HEK293 (cell line): ENCODE measurements around the gene TGFB3.

Experiments
- CTCF ChIA-PET: fragments of 350-600 bp; formaldehyde crosslinking; extraction: SDS; loops from one replicate; lab custom pipeline; 2021; ENCODE audit warnings: antibody characterized with exemption; lab: Yijun Ruan, JAX
- POLR2A ChIA-PET: fragments of 300-600 bp; formaldehyde crosslinking; extraction: SDS; loops from one replicate; lab custom pipeline; 2020; ENCODE audit warnings: antibody characterized with exemption, inconsistent platforms; lab: Yijun Ruan, JAX
- H3K27ac ChIP-seq: fragments of 200-500 bp; sonication (Bioruptor generic); 2 replicates; pipeline ENCODE4 v1.5.1; 2014; ENCODE audit warnings: low read depth, low read length, control low read depth, inconsistent platforms; ENCODE audit errors: extremely low read depth
- H3K36me3 ChIP-seq, 2 experiments: fragments of 200-500 bp in 1 of 2; sonication (Bioruptor generic) in 1 of 2; 1 replicate in 1 of 2; 2 replicates in 1 of 2; pipeline ENCODE4 v1.5.1; 2014 to 2017; ENCODE audit warnings: inconsistent platforms in 2 of 2, low read length in 2 of 2; ENCODE audit not compliant: control insufficient read depth in 2 of 2, insufficient read depth in 1 of 2
- H3K4me1 ChIP-seq: fragments of 200-500 bp; sonication (Bioruptor generic); 2 replicates; pipeline ENCODE4 v1.5.1; 2014; ENCODE audit warnings: mild to moderate bottlenecking, low read length, inconsistent platforms; ENCODE audit not compliant: control insufficient read depth, insufficient read depth
- H3K4me3 ChIP-seq: 2 replicates; pipeline ENCODE4 v1.5.1; 2011; ENCODE audit warnings: low read depth, mild to moderate bottlenecking, control low read depth, low read length, moderate library complexity
- H3K9me3 ChIP-seq: fragments of 200-500 bp; sonication (Bioruptor generic); 2 replicates; pipeline ENCODE4 v1.5.1; 2014; ENCODE audit warnings: low read depth, low read length, inconsistent platforms; ENCODE audit not compliant: control insufficient read depth, insufficient read depth
- ATF2 ChIP-seq: fragments of 450-650 bp; formaldehyde crosslinking; IDR thresholded peaks from 2 replicates; pipeline ENCODE4 v1.5.1; 2016; ENCODE audit warnings: missing biosample characterization, missing genetic modification characterization, low read depth
- GLIS1 ChIP-seq: fragments of 450-650 bp; formaldehyde crosslinking; IDR thresholded peaks from 2 replicates; pipeline ENCODE4 v1.5.1; 2016; ENCODE audit warnings: missing biosample characterization, missing genetic modification characterization
- HOXA7 ChIP-seq: sonication (generic); formaldehyde crosslinking; IDR thresholded peaks from 2 replicates; pipeline ENCODE4 v1.8.1; 2022; ENCODE audit warnings: missing genetic modification reagents, borderline replicate concordance
- KLF16 ChIP-seq: fragments of 450-650 bp; formaldehyde crosslinking; IDR thresholded peaks from 2 replicates; pipeline ENCODE4 v1.5.1; 2017; ENCODE audit warnings: missing biosample characterization, missing genetic modification characterization
- KLF7 ChIP-seq: fragments of 450-650 bp; formaldehyde crosslinking; IDR thresholded peaks from 2 replicates; pipeline ENCODE4 v1.5.1; 2016; ENCODE audit warnings: missing biosample characterization, missing genetic modification characterization, borderline replicate concordance
- REST ChIP-seq: fragments of 450-650 bp; formaldehyde crosslinking; IDR thresholded peaks from 2 replicates; pipeline ENCODE4 v1.5.1; 2016; ENCODE audit warnings: missing biosample characterization, missing genetic modification characterization
- YY1 ChIP-seq: fragments of 450-650 bp; formaldehyde crosslinking; IDR thresholded peaks from 2 replicates; pipeline ENCODE4 v1.5.1; 2018; ENCODE audit warnings: missing biosample characterization, missing genetic modification characterization
- YY2 ChIP-seq: fragments of 450-650 bp; formaldehyde crosslinking; IDR thresholded peaks from 2 replicates; pipeline ENCODE4 v1.5.1; 2016; ENCODE audit warnings: missing biosample characterization, missing genetic modification characterization
- ZBTB17 ChIP-seq: fragments of 450-650 bp; formaldehyde crosslinking; IDR thresholded peaks from 2 replicates; pipeline ENCODE4 v1.5.1; 2016; ENCODE audit warnings: missing biosample characterization, missing genetic modification characterization
- ZBTB48 ChIP-seq: fragments of 450-650 bp; formaldehyde crosslinking; IDR thresholded peaks from 2 replicates; pipeline ENCODE4 v1.5.1; 2016; ENCODE audit warnings: missing biosample characterization, missing genetic modification characterization
- ZFP37 ChIP-seq: fragments of 450-650 bp; formaldehyde crosslinking; IDR thresholded peaks from 2 replicates; pipeline ENCODE4 v1.5.1; 2016; ENCODE audit warnings: missing biosample characterization, missing genetic modification characterization
- ZNF133 ChIP-seq: fragments of 450-650 bp; formaldehyde crosslinking; IDR thresholded peaks from 2 replicates; pipeline ENCODE4 v1.5.1; 2016; ENCODE audit warnings: missing biosample characterization, missing genetic modification characterization
- ZNF157 ChIP-seq: fragments of 450-650 bp; formaldehyde crosslinking; IDR thresholded peaks from 2 replicates; pipeline ENCODE4 v1.5.1; 2016; ENCODE audit warnings: missing biosample characterization, missing genetic modification characterization
- ZNF2 ChIP-seq: fragments of 450-650 bp; formaldehyde crosslinking; IDR thresholded peaks from 2 replicates; pipeline ENCODE4 v1.5.1; 2016; ENCODE audit warnings: missing biosample characterization, missing genetic modification characterization
- ZNF239 ChIP-seq: fragments of 450-650 bp; formaldehyde crosslinking; IDR thresholded peaks from 2 replicates; pipeline ENCODE4 v1.5.1; 2016; ENCODE audit warnings: missing biosample characterization, missing genetic modification characterization
- ZNF274 ChIP-seq, 2 experiments: fragments of 200-500 bp in 1 of 2; fragments of 450-650 bp in 1 of 2; sonication (Bioruptor generic) in 1 of 2; formaldehyde crosslinking in 1 of 2; IDR thresholded peaks; 2 replicates each; pipeline versions ENCODE4 v1.5.1 to v1.6.1; 2014 to 2016; ENCODE audit warnings: borderline replicate concordance in 1 of 2, inconsistent platforms in 1 of 2, low read length in 1 of 2, missing biosample characterization in 1 of 2, missing genetic modification characterization in 1 of 2
- ZNF280C ChIP-seq: fragments of 450-650 bp; formaldehyde crosslinking; IDR thresholded peaks from 2 replicates; pipeline ENCODE4 v1.5.1; 2016; ENCODE audit warnings: missing biosample characterization, missing genetic modification characterization
- ZNF311 ChIP-seq: fragments of 450-650 bp; formaldehyde crosslinking; IDR thresholded peaks from 2 replicates; pipeline ENCODE4 v1.5.1; 2017; ENCODE audit warnings: missing biosample characterization, missing genetic modification characterization, borderline replicate concordance
- ZNF513 ChIP-seq: fragments of 450-650 bp; IDR thresholded peaks from 2 replicates; pipeline ENCODE4 v1.5.1; 2018; ENCODE audit warnings: missing biosample characterization, missing genetic modification characterization
- ZNF580 ChIP-seq: fragments of 450-650 bp; formaldehyde crosslinking; IDR thresholded peaks from 2 replicates; pipeline ENCODE4 v1.5.1; 2016; ENCODE audit warnings: missing biosample characterization, missing genetic modification characterization
- ZNF610 ChIP-seq: fragments of 450-650 bp; formaldehyde crosslinking; IDR thresholded peaks from 2 replicates; pipeline ENCODE4 v1.5.1; 2016; ENCODE audit warnings: missing biosample characterization, missing genetic modification characterization, borderline replicate concordance
- ZNF626 ChIP-seq: fragments of 450-650 bp; sonication (Bioruptor Pico); formaldehyde crosslinking; IDR thresholded peaks from 2 replicates; pipeline ENCODE4 v1.5.1; 2018; ENCODE audit warnings: missing biosample characterization, missing genetic modification characterization, inconsistent platforms
- ZNF629 ChIP-seq: fragments of 450-650 bp; formaldehyde crosslinking; IDR thresholded peaks from 2 replicates; pipeline ENCODE4 v1.5.1; 2017; ENCODE audit warnings: missing biosample characterization, missing genetic modification characterization
- ZNF654 ChIP-seq: fragments of 450-650 bp; formaldehyde crosslinking; IDR thresholded peaks from 2 replicates; pipeline ENCODE4 v1.5.1; 2016; ENCODE audit warnings: low read depth, missing biosample characterization, missing genetic modification characterization
- ZNF830 ChIP-seq: fragments of 450-650 bp; IDR thresholded peaks from 2 replicates; pipeline ENCODE4 v1.5.0; 2018; ENCODE audit warnings: missing biosample characterization, missing genetic modification characterization, low read depth, mild to moderate bottlenecking, moderate library complexity

Gene TGFB3

GRCh38 chr14:75985618-75986438 is 4.0 kb upstream of the TGFB3 start, which contains the start of gene IFT43:
Gene IFT43 (plus strand): TSS chr14:75985763. CDS start chr14:75985787, 24 bp downstream.
- H3K9me3 ChIP-seq: no peaks in the 10 kb centered on the region
- CTCF ChIA-PET: interaction anchor here (0.6 to 11.4 kb wide), 4 partner anchors 65 to 401 kb away, joined by 3 to 259 read pairs (median 3); no protein-coding TSS in a partner anchor
- peak within 1 kb of the TSS; percentile 20; the same call in 1 of the 2 replicates for H3K27ac ChIP-seq
- POLR2A ChIA-PET: interaction anchor here (0.7 to 1.2 kb wide), 4 partner anchors 9 to 679 kb away, joined by 3 to 5 read pairs (median 4); no protein-coding TSS in a partner anchor
- peaks cover 7% of the 10 kb centered on the region for H3K4me1 ChIP-seq
- H3K4me3 ChIP-seq: peak within 1 kb of the TSS; percentile 85
- H3K36me3 ChIP-seq: peaks cover 0 to 22% of the 10 kb centered on the region in 2 experiments; a peak in 2 of 3 replicates
- TF ChIP-seq ZNF239 (tag by site-specific recombination) (no peak), ZNF311 (no peak), ZNF629 (peak; percentile 77), ZNF610 (tag by site-specific recombination) (no peak), KLF16 (tag by site-specific recombination) (peak; percentile 73; the same call in 1 of the 2 replicates), YY2 (tag by site-specific recombination) (0 out of 2 replicates have a peak, but pooled peaks have one; percentile 24), KLF7 (no peak), ZNF274 (IDR thresholded peaks at IDR 0.05; ENCODE audit: low read length) (no peak), ZNF274 (tag by site-specific recombination; IDR thresholded peaks at IDR 0.05; ENCODE audit: borderline replicate concordance) (no peak), ZNF830 (no peak), ZNF157 (tag by site-specific recombination) (no peak), ZNF654 (tag by site-specific recombination) (no peak), ZBTB48 (tag by site-specific recombination) (0 out of 2 replicates have a peak, but pooled peaks have one; percentile 39), ZNF280C (tag by site-specific recombination) (no peak), REST (tag by site-specific recombination) (no peak), ATF2 (tag by site-specific recombination) (peak; percentile 88), ZNF2 (tag by site-specific recombination) (0 out of 2 replicates have a peak, but pooled peaks have one; percentile 18), ZBTB17 (tag by site-specific recombination) (peak; percentile 69), GLIS1 (0 out of 2 replicates have a peak, but pooled peaks have one; percentile 12), ZNF513 (tag by site-specific recombination) (no peak), ZNF626 (no peak), YY1 (tag by site-specific recombination) (peak; percentile 41; the same call in 1 of the 2 replicates), ZNF580 (tag by site-specific recombination) (no peak), HOXA7 (CRISPR knock-in tag) (no peak), ZNF133 (tag by site-specific recombination) (no peak), ZFP37 (tag by site-specific recombination) (no peak)
